Skeletal muscle satellite cell (primary cell): ENCODE measurements around the gene COG2.

ENCODE experiments used
- H3K27me3 ChIP-seq: 2 replicates; pipeline ENCODE4 v1.7.0; 2013; ENCODE audit warnings: low read length; ENCODE audit not compliant: control insufficient read depth, insufficient read depth
- H3K36me3 ChIP-seq: 2 replicates; pipeline ENCODE4 v1.7.0; 2013; ENCODE audit warnings: mild to moderate bottlenecking, control low read depth, low read length; ENCODE audit not compliant: insufficient read depth
- H3K4me1 ChIP-seq: 2 replicates; pipeline ENCODE4 v1.7.0; 2013; ENCODE audit warnings: low read length; ENCODE audit not compliant: control insufficient read depth, insufficient read depth
- H3K4me2 ChIP-seq: 2 replicates; pipeline ENCODE4 v1.7.0; 2013; ENCODE audit warnings: mild to moderate bottlenecking, low read length
- H3K4me3 ChIP-seq: 2 replicates; pipeline ENCODE4 v1.7.0; 2013; ENCODE audit warnings: low read length
- H3K9ac ChIP-seq: 2 replicates; pipeline ENCODE4 v1.7.0; 2013; ENCODE audit warnings: mild to moderate bottlenecking, low read depth, low read length, moderate library complexity
- H3K9me3 ChIP-seq: replicated peaks from 2 replicates; pipeline ENCODE4 v1.7.0; 2013; ENCODE audit warnings: mild to moderate bottlenecking, control low read depth, low read length

COG2 gene

GRCh38 chr1:230679825-230680224, 37.5 kb downstream of the COG2 start:
- Histone ChIP-seq H3K4me1 (peaks cover 10% of the 10 kb centered on the region), H3K4me2 (no peak overlapping the region), H3K4me3 (no peak overlapping the region), H3K9me3 (no peaks in the 10 kb centered on the region), H3K9ac (no peak overlapping the region), H3K27me3 (no peaks in the 10 kb centered on the region), H3K36me3 (peaks cover 22% of the 10 kb centered on the region)

- H3K4me3 ChIP-seq, result no peak overlapping the region
- no peak overlapping the region for H3K4me2 ChIP-seq
- peaks cover 10% of the 10 kb centered on the region for H3K4me1 ChIP-seq
- no peaks in the 10 kb centered on the region for H3K27me3 ChIP-seq
- no peaks in the 10 kb centered on the region for H3K9me3 ChIP-seq
- peaks cover 27% of the 10 kb centered on the region for H3K36me3 ChIP-seq
- no peak overlapping the region for H3K9ac ChIP-seq
These were observed 38.2 kb downstream of the COG2 start for GRCh38 chr1:230680300-230681025.

GRCh38 chr1:230681599-230681998, 39.3 kb downstream of the COG2 start:
- no peak overlapping the region for H3K9ac ChIP-seq
- H3K4me3 ChIP-seq, result no peak overlapping the region
- no peaks in the 10 kb centered on the region for H3K27me3 ChIP-seq
- H3K9me3 ChIP-seq, result no peaks in the 10 kb centered on the region
- H3K4me2 ChIP-seq, result no peak overlapping the region
- peaks cover 10% of the 10 kb centered on the region for H3K4me1 ChIP-seq
- H3K36me3 ChIP-seq, result peaks cover 27% of the 10 kb centered on the region

GRCh38 chr1:230682274-230682673, 40.0 kb downstream of the COG2 start:
- H3K4me3 ChIP-seq, result no peak overlapping the region
- H3K36me3 ChIP-seq, result peaks cover 34% of the 10 kb centered on the region
- H3K9me3 ChIP-seq, result no peaks in the 10 kb centered on the region
- no peaks in the 10 kb centered on the region for H3K27me3 ChIP-seq
- no peak overlapping the region for H3K4me2 ChIP-seq
- H3K4me1 ChIP-seq, result peaks cover 10% of the 10 kb centered on the region
- H3K9ac ChIP-seq, result no peak overlapping the region

- Histone ChIP-seq H3K9ac (no peak overlapping the region), H3K4me2 (no peak overlapping the region), H3K4me3 (no peak overlapping the region), H3K27me3 (no peaks in the 10 kb centered on the region), H3K4me1 (peaks cover 10% of the 10 kb centered on the region), H3K9me3 (no peaks in the 10 kb centered on the region), H3K36me3 (peaks cover 34% of the 10 kb centered on the region)
These were observed 40.8 kb downstream of the COG2 start for GRCh38 chr1:230682882-230683610.

GRCh38 chr1:230684146-230684545, 41.9 kb downstream of the COG2 start:
- H3K36me3 ChIP-seq, result peaks cover 34% of the 10 kb centered on the region
- H3K4me3 ChIP-seq, result no peak overlapping the region
- H3K9ac ChIP-seq, result no peak overlapping the region
- no peak overlapping the region for H3K4me2 ChIP-seq
- H3K4me1 ChIP-seq, result peaks cover 10% of the 10 kb centered on the region
- no peaks in the 10 kb centered on the region for H3K27me3 ChIP-seq
- H3K9me3 ChIP-seq, result no peaks in the 10 kb centered on the region

- H3K4me3 ChIP-seq, result no peak overlapping the region
- no peaks in the 10 kb centered on the region for H3K27me3 ChIP-seq
- H3K36me3 ChIP-seq, result peaks cover 38% of the 10 kb centered on the region
- peaks cover 10% of the 10 kb centered on the region for H3K4me1 ChIP-seq
- H3K9me3 ChIP-seq, result no peaks in the 10 kb centered on the region
- H3K4me2 ChIP-seq, result no peak overlapping the region
- H3K9ac ChIP-seq, result no peak overlapping the region
These were observed 42.7 kb downstream of the COG2 start for GRCh38 chr1:230684998-230685397.

- H3K4me1 ChIP-seq, result peaks cover 7% of the 10 kb centered on the region
- no peak overlapping the region for H3K4me3 ChIP-seq
- H3K9ac ChIP-seq, result no peak overlapping the region
- H3K27me3 ChIP-seq, result no peaks in the 10 kb centered on the region
- H3K36me3 ChIP-seq, result peaks cover 50% of the 10 kb centered on the region
- no peaks in the 10 kb centered on the region for H3K9me3 ChIP-seq
- no peak overlapping the region for H3K4me2 ChIP-seq
These were observed 44.5 kb downstream of the COG2 start for GRCh38 chr1:230686747-230687146.

GRCh38 chr1:230690101-230690500, 47.8 kb downstream of the COG2 start:
- no peaks in the 10 kb centered on the region for H3K27me3 ChIP-seq
- no peaks in the 10 kb centered on the region for H3K9me3 ChIP-seq
- no peak overlapping the region for H3K9ac ChIP-seq
- peaks cover 47% of the 10 kb centered on the region for H3K36me3 ChIP-seq
- H3K4me3 ChIP-seq, result no peak overlapping the region
- no peaks in the 10 kb centered on the region for H3K4me1 ChIP-seq
- no peak overlapping the region for H3K4me2 ChIP-seq

GRCh38 chr1:230691615-230692014, 49.3 kb downstream of the COG2 start:
- Histone ChIP-seq H3K9me3 (no peaks in the 10 kb centered on the region), H3K27me3 (no peaks in the 10 kb centered on the region), H3K4me3 (no peak overlapping the region), H3K4me2 (no peak overlapping the region), H3K36me3 (peaks cover 45% of the 10 kb centered on the region), H3K4me1 (no peaks in the 10 kb centered on the region), H3K9ac (no peak overlapping the region)

GRCh38 chr1:230693221-230693620, 50.9 kb downstream of the COG2 start:
- no peaks in the 10 kb centered on the region for H3K27me3 ChIP-seq
- H3K4me3 ChIP-seq, result no peak overlapping the region
- H3K9ac ChIP-seq, result no peak overlapping the region
- no peaks in the 10 kb centered on the region for H3K4me1 ChIP-seq
- H3K9me3 ChIP-seq, result no peaks in the 10 kb centered on the region
- no peak overlapping the region for H3K4me2 ChIP-seq
- H3K36me3 ChIP-seq, result peaks cover 38% of the 10 kb centered on the region

GRCh38 chr1:230693777-230694176, 51.5 kb downstream of the COG2 start:
- H3K4me3 ChIP-seq, result no peak overlapping the region
- H3K9me3 ChIP-seq, result no peaks in the 10 kb centered on the region
- no peaks in the 10 kb centered on the region for H3K4me1 ChIP-seq
- peaks cover 35% of the 10 kb centered on the region for H3K36me3 ChIP-seq
- H3K27me3 ChIP-seq, result no peaks in the 10 kb centered on the region
- no peak overlapping the region for H3K4me2 ChIP-seq
- no peak overlapping the region for H3K9ac ChIP-seq
